ENCODE data around the gene CHERP. TPM values are rescaled to one million over a fixed set of nuclear protein-coding genes. Genes with fewer than 3 reads are reported as not detected.

The CHERP gene
- total RNA-seq, 1 experiment from 2014 or later = 13.4 TPM

GRCh38 chr19:16470911-16471811 lies 71.1 kb downstream of the CHERP start:
- Histone ChIP-seq H3K36me3 (ENCODE audit: low read depth, low read length) (no peaks in the 10 kb centered on the region; the same call in 1 of the 2 replicates), H3K4me2 (ENCODE audit: low read length) (peak overlapping the region; percentile 92), H3K27me3 (ENCODE audit: low read length) (no peaks in the 10 kb centered on the region), H3K9me3 (ENCODE audit: low read length) (no peaks in the 10 kb centered on the region), H3K4me3 (ENCODE audit: low read length) (peak overlapping the region; percentile 94), H3K27ac (ENCODE audit: low read length) (peak overlapping the region; percentile 43), H3K79me2 (ENCODE audit: low read length) (peaks cover 54% of the 10 kb centered on the region), H4K20me1 (ENCODE audit: low read length) (no peaks in the 10 kb centered on the region), H3F3A (ENCODE audit: low read length, unreplicated experiment) (no peaks in the 10 kb centered on the region), H3K4me1 (ENCODE audit: insufficient read depth, low read length) (peaks cover 20% of the 10 kb centered on the region), H3K9me2 (replicated peaks; ENCODE audit: low read length) (no peaks in the 10 kb centered on the region), H2AFZ (ENCODE audit: low read length) (peak overlapping the region; percentile 60), H3K9ac (ENCODE audit: low read length) (peak overlapping the region; percentile 88)
- intact Hi-C loops (cut with micrococcal nuclease) = no loop called here
- peak; percentile 32 for ATAC-seq
- POLR2A ChIA-PET (ENCODE audit: unreplicated experiment) = interaction anchor here (0.6 kb wide), 1 partner anchor 188 kb away, joined by 3 read pairs; no protein-coding TSS in a partner anchor
- CTCF ChIA-PET = interaction anchor here (0.6 kb wide), 1 partner anchor 13 kb away, joined by 3 read pairs; no protein-coding TSS in a partner anchor
- TF ChIP-seq CTCF (conservative IDR thresholded peaks at IDR 0.05; ENCODE audit: low read depth, low read length) (no peak), EZH2phosphoT487 (IDR thresholded peaks at IDR 0.05; ENCODE audit: borderline replicate concordance, low read length) (no peak), EZH2 (IDR thresholded peaks at IDR 0.05; ENCODE audit: low read length, unreplicated experiment) (no peak)
- BruUV-seq (replicated peaks) = TSS peak; percentile 61
- DNase-seq = peak; percentile 42

- H3K27ac ChIP-seq (ENCODE audit: low read length) = peak overlapping the region; percentile 43
- peak; percentile 19 for DNase-seq
- intact Hi-C loops (cut with micrococcal nuclease) = no loop called here
Measured at GRCh38 chr19:16470541-16470910, 71.7 kb downstream of the CHERP start.

More at GRCh38 chr19:16470541-16470910, 71.7 kb downstream of the CHERP start:
- Histone ChIP-seq H3K27me3 (ENCODE audit: low read length) (no peaks in the 10 kb centered on the region), H3K4me2 (ENCODE audit: low read length) (peak overlapping the region; percentile 92), H3K4me3 (ENCODE audit: low read length) (peak overlapping the region; percentile 94), H3K79me2 (ENCODE audit: low read length) (peaks cover 60% of the 10 kb centered on the region), H3K4me1 (ENCODE audit: insufficient read depth, low read length) (peaks cover 20% of the 10 kb centered on the region), H3F3A (ENCODE audit: low read length, unreplicated experiment) (no peaks in the 10 kb centered on the region), H3K9ac (ENCODE audit: low read length) (peak overlapping the region; percentile 88), H3K9me2 (replicated peaks; ENCODE audit: low read length) (no peaks in the 10 kb centered on the region), H2AFZ (ENCODE audit: low read length) (0 out of 2 replicates have a peak overlapping the region, but pooled peaks have one; percentile 60), H4K20me1 (ENCODE audit: low read length) (no peaks in the 10 kb centered on the region), H3K9me3 (ENCODE audit: low read length) (no peaks in the 10 kb centered on the region), H3K36me3 (ENCODE audit: low read depth, low read length) (no peaks in the 10 kb centered on the region; the same call in 1 of the 2 replicates)
- TF ChIP-seq EZH2 (IDR thresholded peaks at IDR 0.05; ENCODE audit: low read length, unreplicated experiment) (no peak), EZH2phosphoT487 (IDR thresholded peaks at IDR 0.05; ENCODE audit: borderline replicate concordance, low read length) (no peak), CTCF (conservative IDR thresholded peaks at IDR 0.05; ENCODE audit: low read depth, low read length) (no peak)
- ATAC-seq = no peak
- ChIA-PET POLR2A (ENCODE audit: unreplicated experiment) (interaction anchor here (0.6 to 0.7 kb wide), 2 partner anchors 189 to 1189 kb away, joined by 3 to 6 read pairs; no protein-coding TSS in a partner anchor), CTCF (interaction anchor here (0.6 kb wide), 1 partner anchor 13 kb away, joined by 3 read pairs; no protein-coding TSS in a partner anchor)
- BruUV-seq (replicated peaks) = no TSS peak

Other genes with a start within 250 kb of the CHERP start
- gene KLF2, start 217.6 kb downstream of the CHERP start, total RNA-seq (2014; rRNA removed) = 4.8 and 6.6 TPM in 2 replicates
- 18.1 and 23.8 TPM in 2 replicates for gene EPS15L1, start 70.5 kb downstream of the CHERP start, total RNA-seq (2014; rRNA removed)
- gene CALR3, start 46.3 kb downstream of the CHERP start, total RNA-seq (2014; rRNA removed) = 0.47 TPM in 1 of 2 replicates, not detected in the other
- gene C19orf44, start 46.0 kb downstream of the CHERP start, total RNA-seq (2014; rRNA removed) = 2.5 and 5.2 TPM in 2 replicates
- gene SLC35E1, start 30.0 kb upstream of the CHERP start, total RNA-seq (2014; rRNA removed) = 52.6 and 62.3 TPM in 2 replicates
- 17.5 and 17.7 TPM in 2 replicates for gene MED26, start 85.8 kb upstream of the CHERP start, total RNA-seq (2014; rRNA removed)
- gene SMIM7, start 117.7 kb upstream of the CHERP start, total RNA-seq (2014; rRNA removed) = 62.0 and 74.1 TPM in 2 replicates
- 11.0 and 13.3 TPM in 2 replicates for gene TMEM38A, start 118.7 kb upstream of the CHERP start, total RNA-seq (2014; rRNA removed)
- gene NWD1, start 177.4 kb upstream of the CHERP start, total RNA-seq (2014; rRNA removed) = 2.4 and 2.5 TPM in 2 replicates

Data from PC-3 (cell line).